Lower leg skin (tissue), 4 donors: ENCODE data around the gene MCF2. TPM values are rescaled to one million over a fixed set of nuclear protein-coding genes. Genes with fewer than 3 reads are reported as not detected.

Experiments
- DNase-seq, 2 donors: peaks; one replicate each; pipeline ENCODE4 v3.0.0-alpha.2; 2019; ENCODE audit warnings: low spot score in 2 of 2
- H3K4me3 ChIP-seq: fragments of 200-600 bp; sonication (generic); 2 replicates; pipeline ENCODE4 v1.5.1; 2017; ENCODE audit warnings: mild to moderate bottlenecking, low read depth; ENCODE audit not compliant: poor library complexity, severe bottlenecking
- CTCF ChIP-seq, 3 donors: fragments of 450-650 bp; IDR thresholded peaks; one replicate each; pipeline ENCODE4 v1.5.1; 2016; ENCODE audit warnings: antibody characterized with exemption in 3 of 3, mild to moderate bottlenecking in 3 of 3, moderate library complexity in 2 of 3
- POLR2A ChIP-seq, 2 donors: fragments of 450-650 bp; IDR thresholded peaks; one replicate each; pipeline ENCODE4 v1.6.1; 2016 to 2017; ENCODE audit warnings: antibody characterized with exemption in 2 of 2, mild to moderate bottlenecking in 1 of 2, moderate library complexity in 1 of 2
- WGBS, 2 donors: methylation state at CpG; one replicate each; pipeline ENCODE4 v1.1.5; 2018; 5-methylcytosine and 5-hydroxymethylcytosine counted together
- intact Hi-C: fragments of 100-400 bp; cut with DNase I; formaldehyde crosslinking; loops from one replicate; pipeline ENCODE4 v1.15.0; 2023; ENCODE audit warnings: low total_unique reads
- total RNA-seq, 4 donors: library from RNA; depleted of rRNA; stranded (reverse); fragments of >200 nt; gene quantifications; one replicate each; pipeline ENCODE4 v1.1.0, GENCODE V29; 2016

The MCF2 gene
- total RNA-seq, 4 donors from 2014 or later, result 0.13 TPM; not detected in 3

- no peak for DNase-seq
- 33 to 42% methylated on average over 3 of the region's 3 CpGs for WGBS, 2 donors
- H3K4me3 ChIP-seq, result no peak overlapping the region
- intact Hi-C loops, result loop anchor here (1.0 kb wide), 1 partner anchor 21 kb away; no protein-coding TSS in a partner anchor
- no peak for TF ChIP-seq POLR2A (IDR thresholded peaks at IDR 0.05)
- TF ChIP-seq CTCF (IDR thresholded peaks at IDR 0.05), result no peak
These were observed 168.8 kb downstream of the MCF2 start for GRCh38 chrX:139538907-139539790.

- no peak for DNase-seq
- intact Hi-C loops, result no loop called here
- H3K4me3 ChIP-seq, result no peak overlapping the region
- 56 to 79% methylated on average over 4 of the region's 4 CpGs for WGBS, 2 donors
- no peak for TF ChIP-seq POLR2A (IDR thresholded peaks at IDR 0.05)
- no peak for TF ChIP-seq CTCF (IDR thresholded peaks at IDR 0.05)
These were observed 174.5 kb downstream of the MCF2 start for GRCh38 chrX:139533444-139533843.

GRCh38 chrX:139532834-139533233 is 175.1 kb downstream of the MCF2 start:
- TF ChIP-seq POLR2A (IDR thresholded peaks at IDR 0.05) (no peak), CTCF (IDR thresholded peaks at IDR 0.05) (no peak)
- intact Hi-C loops, result no loop called here
- H3K4me3 ChIP-seq, result no peak overlapping the region
- DNase-seq, result no peak
- WGBS, 2 donors, result 82 to 89% methylated on average over 4 of the region's 4 CpGs

Other genes with a start within 250 kb of the MCF2 start
- not detected for gene F9, start 177.4 kb downstream of the MCF2 start, total RNA-seq
- gene ATP11C, start 224.9 kb upstream of the MCF2 start, total RNA-seq, result 10 to 100 TPM in 3 of 4 donors, 1 to 10 TPM in 1; 9.4 to 17.0 (median 13.5) TPM